Kidney (tissue), 14 donors: Measurements from ENCODE around the gene TRMT44. TPM values are rescaled to one million over a fixed set of nuclear protein-coding genes. Genes with fewer than 3 reads are reported as not detected.

Source experiments
- DNase-seq, 5 donors: peaks; one replicate each; pipeline ENCODE4 v3.0.0-alpha.2; 2013 to 2020
- FAIRE-seq: peaks from 2 replicates; lab custom pipeline; 2012; peaks lifted over from hg19 to GRCh38; lab: Jason Lieb, UNC
- H3K27ac ChIP-seq, 2 donors: one replicate each; pipeline ENCODE4 v1.7.0; 2013; ENCODE audit warnings: low read depth in 2 of 2, low read length in 2 of 2, inconsistent platforms in 1 of 2
- H3K27me3 ChIP-seq: one replicate; pipeline ENCODE4 v1.7.1; 2013; ENCODE audit warnings: low read length, inconsistent platforms; ENCODE audit not compliant: control insufficient read depth, insufficient read depth
- H3K36me3 ChIP-seq, 3 donors: one replicate each; pipeline versions ENCODE4 v1.7.0 to v1.7.1; 2013; ENCODE audit warnings: low read length in 3 of 3, control low read depth in 1 of 3, inconsistent platforms in 1 of 3; ENCODE audit not compliant: insufficient read depth in 3 of 3, control insufficient read depth in 2 of 3
- H3K4me1 ChIP-seq, 3 donors: one replicate each; pipeline versions ENCODE4 v1.7.0 to v1.7.1; 2013; ENCODE audit warnings: low read length in 3 of 3, inconsistent platforms in 1 of 3, low read depth in 1 of 3; ENCODE audit not compliant: control insufficient read depth in 2 of 3, insufficient read depth in 2 of 3
- H3K4me3 ChIP-seq, 3 donors: one replicate each; pipeline versions ENCODE4 v1.7.0 to v1.8.1; 2013; ENCODE audit warnings: low read length in 3 of 3, control low read depth in 1 of 3, inconsistent platforms in 1 of 3
- H3K9ac ChIP-seq, 3 donors: one replicate each; pipeline versions ENCODE4 v1.7.0 to v1.7.1; 2013; ENCODE audit warnings: low read length in 3 of 3, control low read depth in 1 of 3, inconsistent platforms in 1 of 3
- H3K9me3 ChIP-seq, 3 donors: one replicate each; pipeline versions ENCODE4 v1.7.0 to v1.7.1; 2013; ENCODE audit warnings: low read length in 3 of 3, control low read depth in 1 of 3, inconsistent platforms in 1 of 3; ENCODE audit not compliant: control insufficient read depth in 2 of 3, insufficient read depth in 1 of 3
- CTCF ChIP-seq: IDR thresholded peaks from 3 replicates; pipeline ENCODE4 v1.5.1; 2012; ENCODE audit warnings: mild to moderate bottlenecking, moderate library complexity, borderline replicate concordance; ENCODE audit not compliant: insufficient read depth; ENCODE audit errors: extremely low read depth
- intact Hi-C: fragments of 100-400 bp; cut with DNase I; formaldehyde crosslinking; loops from one replicate; pipeline ENCODE4 v1.11.1; 2022
- polyA plus RNA-seq: library from polyadenylated mRNA; stranded (reverse); fragments of 350-450 nt; fragmentation: Illumina TruSeq; extraction: RNeasy Lipid Tissue Mini Kit (QIAGEN cat#74804); gene quantifications from one replicate; pipeline ENCODE4 v1.2.3, GENCODE V29; 2014; ENCODE audit warnings: low read depth, low replicate concordance; ENCODE audit not compliant: insufficient read depth
- total RNA-seq: library from RNA; stranded (reverse); fragmentation: NEBNext Ultra II Directional; extraction: Animal tissue kit (Norgen Biotek cat#: 25700); gene quantifications from one replicate; pipeline ENCODE4 v1.2.1, GENCODE V29; 2021
- donor health status: control.
- donor health status: control.
- donor health status: control.
- donor health status: control.
- donor health status: control.
- donor health status: DM: yes; HTN: yes; CAD: no.
- donor health status: Normal renal cell carcinoma (clear cell type).

TRMT44 gene
- total and polyA plus RNA-seq, 2 donors from 2014 or later: 5.1 to 20.1 TPM

GRCh38 chr4:8394806-8395205 lies 45.8 kb upstream of the TRMT44 start:
- Histone ChIP-seq H3K36me3 (peaks cover 0 to 24% (median 14%) of the 10 kb centered on the region in 3 donors), H3K4me3 (no peak overlapping the region), H3K9me3 (no peaks in the 10 kb centered on the region), H3K27ac (no peak overlapping the region), H3K9ac (no peak overlapping the region), H3K4me1 (peaks cover 7 to 12% (median 7%) of the 10 kb centered on the region in 3 donors), H3K27me3 (no peaks in the 10 kb centered on the region)
- intact Hi-C loops: loop anchor here (10.0 kb wide), 1 partner anchor 130 kb away; the partner anchor contains the start of gene HTRA3
- FAIRE-seq (no peak), DNase-seq (no peak)
- no peak for TF ChIP-seq CTCF

GRCh38 chr4:8395504-8396296 lies 44.9 kb upstream of the TRMT44 start:
- intact Hi-C loops: loop anchor here (10.0 kb wide), 1 partner anchor 131 kb away; the partner anchor contains the start of gene HTRA3
- peaks cover 7 to 12% (median 7%) of the 10 kb centered on the region in 3 donors for H3K4me1 ChIP-seq
- no peaks in the 10 kb centered on the region for H3K27me3 ChIP-seq
- TF ChIP-seq CTCF: no peak
- no peaks in the 10 kb centered on the region for H3K9me3 ChIP-seq
- H3K36me3 ChIP-seq: peaks cover 0 to 24% (median 10%) of the 10 kb centered on the region in 3 donors
- no peak overlapping the region for H3K27ac ChIP-seq
- no peak overlapping the region for H3K9ac ChIP-seq
- no peak overlapping the region for H3K4me3 ChIP-seq
- no peak for FAIRE-seq
- peak in 1 of 5 donors; percentile 57 for DNase-seq

- H3K9ac ChIP-seq: no peak overlapping the region
- peaks cover 0 to 24% (median 10%) of the 10 kb centered on the region in 3 donors for H3K36me3 ChIP-seq
- H3K4me1 ChIP-seq: peaks cover 7 to 12% (median 12%) of the 10 kb centered on the region in 3 donors
- intact Hi-C loops: loop anchor here (10.0 kb wide), 1 partner anchor 132 kb away; the partner anchor contains the start of gene HTRA3
- no peaks in the 10 kb centered on the region for H3K9me3 ChIP-seq
- no peak for TF ChIP-seq CTCF
- FAIRE-seq: no peak
- H3K27ac ChIP-seq: no peak overlapping the region
- no peak overlapping the region for H3K4me3 ChIP-seq
- peak in 1 of 5 donors; percentile 59 for DNase-seq
- H3K27me3 ChIP-seq: no peaks in the 10 kb centered on the region
Measured at GRCh38 chr4:8396762-8397406, 43.7 kb upstream of the TRMT44 start.
